ENCODE measurements around the gene LRRC52.
"Not testable (repeated sequence)": the region's sequence is repeated elsewhere in the genome, so short reads cannot be mapped to it uniquely, and the experiment has no call there.

Gene LRRC52

DNA sequence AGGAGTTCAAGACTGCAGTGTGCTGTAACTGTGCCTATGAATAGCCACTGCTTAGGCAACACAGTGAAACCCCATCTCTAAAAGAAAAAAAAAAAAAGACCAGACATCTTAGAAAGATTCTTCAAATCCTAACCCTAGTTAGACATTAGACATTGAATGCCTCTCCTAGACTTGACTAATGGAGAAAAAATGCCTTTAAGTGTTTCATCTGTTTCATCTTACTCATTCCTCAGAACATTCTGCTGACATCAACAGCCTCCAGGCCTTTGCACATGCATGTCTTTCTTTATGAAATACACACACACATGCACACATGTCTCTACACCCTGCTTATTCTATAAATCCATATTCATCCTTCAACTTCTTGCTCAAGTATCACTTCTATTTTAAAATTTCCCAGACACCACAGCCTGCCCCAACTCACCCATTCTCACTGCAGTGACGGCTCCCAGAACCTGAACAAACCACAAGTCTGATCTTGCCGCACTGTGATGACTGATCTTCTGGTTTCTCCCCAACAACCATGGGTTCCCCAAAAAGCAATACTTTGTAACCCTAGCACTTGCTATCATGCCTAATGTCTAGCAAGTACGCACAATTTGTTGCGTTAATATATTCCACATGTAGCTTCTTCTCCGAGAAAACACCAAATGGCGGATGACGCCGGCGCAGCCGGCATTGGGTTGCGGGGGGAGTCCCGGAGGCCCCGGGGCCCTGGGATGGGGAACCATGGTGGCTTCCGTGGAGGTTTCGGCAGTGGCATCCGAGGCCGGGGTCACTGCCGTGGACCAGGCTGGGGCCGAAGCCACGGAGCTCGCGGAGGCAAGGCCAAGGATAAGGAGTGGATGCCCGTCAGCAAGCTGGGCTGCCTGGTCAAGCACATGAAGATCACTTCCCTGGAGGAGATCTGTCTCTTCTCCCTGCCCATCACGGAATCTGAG lies 37.4 kb downstream of the LRRC52 start:
- in situ Hi-C loops (cut with MboI; ENCODE audit: low sequenced_read_pairs) = loop anchor here (10.0 kb wide), 1 partner anchor 466 kb away; no protein-coding TSS in a partner anchor
- Histone ChIP-seq H3K27me3 (ENCODE audit: low read depth) (peaks cover 5% of the 10 kb centered on the region; the same call in 1 of the 2 replicates), H3K4me1 (no peaks in the 10 kb centered on the region), H3K4me3 (no peak overlapping the region), H3K36me3 (replicated peaks) (no peaks in the 10 kb centered on the region), H3K9me3 (no peaks in the 10 kb centered on the region)
- DNase-seq (ENCODE audit: low spot score in 2 of 2) = no peak

DNA sequence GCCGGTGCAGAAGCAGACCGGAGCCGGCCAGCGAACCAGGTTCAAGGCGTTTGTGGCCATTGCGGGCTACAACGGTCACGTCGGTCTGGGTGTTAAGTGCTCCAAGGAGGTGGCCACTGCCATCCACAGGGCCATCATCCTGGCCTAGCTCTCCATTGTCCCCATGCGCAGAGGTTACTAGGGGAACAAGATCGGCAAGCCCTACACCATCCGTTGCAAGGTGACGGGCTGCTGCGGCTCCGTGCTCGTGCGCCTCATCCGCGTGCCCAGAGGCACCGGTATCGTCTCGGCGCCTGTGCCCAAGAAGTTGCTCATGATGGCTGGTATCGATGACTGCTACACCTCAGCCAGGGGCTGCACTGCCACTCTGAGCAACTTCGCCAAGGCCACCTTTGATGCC lies 38.1 kb downstream of the LRRC52 start:
- no peak for DNase-seq (ENCODE audit: low spot score in 2 of 2)
- Histone ChIP-seq H3K4me3 (no peak overlapping the region), H3K9me3 (no peaks in the 10 kb centered on the region), H3K36me3 (replicated peaks) (no peaks in the 10 kb centered on the region), H3K27me3 (ENCODE audit: low read depth) (peaks cover 5% of the 10 kb centered on the region; the same call in 1 of the 2 replicates), H3K4me1 (no peaks in the 10 kb centered on the region)
- in situ Hi-C loops (cut with MboI; ENCODE audit: low sequenced_read_pairs) = loop anchor here (10.0 kb wide), 1 partner anchor 467 kb away; no protein-coding TSS in a partner anchor

DNA sequence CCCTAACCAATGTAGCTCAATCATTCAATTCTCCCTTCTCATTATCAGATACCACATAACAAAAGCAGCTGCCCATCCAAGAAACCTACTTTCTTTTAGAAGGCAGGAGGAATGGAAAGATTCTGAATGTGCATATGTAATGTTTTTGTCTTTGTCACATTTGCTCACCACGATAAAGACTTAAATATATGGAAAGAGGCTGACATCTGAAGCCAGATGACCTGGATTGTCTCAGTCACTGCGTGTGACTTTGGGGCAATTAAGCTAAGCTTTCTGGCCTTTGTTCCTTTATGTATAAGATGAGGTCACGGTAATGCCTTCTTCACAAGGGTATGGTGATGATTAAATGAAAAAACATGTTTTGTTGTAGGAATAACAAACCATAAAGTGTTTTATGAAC lies 42.6 kb downstream of the LRRC52 start:
- Histone ChIP-seq H3K4me1 (no peaks in the 10 kb centered on the region), H3K27me3 (ENCODE audit: low read depth) (peaks cover 17% of the 10 kb centered on the region), H3K4me3 (no peak overlapping the region), H3K9me3 (no peaks in the 10 kb centered on the region), H3K36me3 (replicated peaks) (no peaks in the 10 kb centered on the region)
- no peak for DNase-seq (ENCODE audit: low spot score in 2 of 2)
- in situ Hi-C loops (cut with MboI; ENCODE audit: low sequenced_read_pairs) = loop anchor here (10.0 kb wide), 1 partner anchor 472 kb away; no protein-coding TSS in a partner anchor

GRCh38 chr1:165591391-165591790 lies 47.6 kb downstream of the LRRC52 start:
- not testable (repeated sequence) for DNase-seq (ENCODE audit: low spot score in 2 of 2); H3K4me3 ChIP-seq; H3K36me3 ChIP-seq (replicated peaks); H3K9me3 ChIP-seq; H3K4me1 ChIP-seq
- in situ Hi-C loops (cut with MboI; ENCODE audit: low sequenced_read_pairs) = loop anchor here (5.0 to 10.0 kb wide), 2 partner anchors 189 to 457 kb away; no protein-coding TSS in a partner anchor
- H3K27me3 ChIP-seq (ENCODE audit: low read depth) = peaks cover 53% of the 10 kb centered on the region

DNA sequence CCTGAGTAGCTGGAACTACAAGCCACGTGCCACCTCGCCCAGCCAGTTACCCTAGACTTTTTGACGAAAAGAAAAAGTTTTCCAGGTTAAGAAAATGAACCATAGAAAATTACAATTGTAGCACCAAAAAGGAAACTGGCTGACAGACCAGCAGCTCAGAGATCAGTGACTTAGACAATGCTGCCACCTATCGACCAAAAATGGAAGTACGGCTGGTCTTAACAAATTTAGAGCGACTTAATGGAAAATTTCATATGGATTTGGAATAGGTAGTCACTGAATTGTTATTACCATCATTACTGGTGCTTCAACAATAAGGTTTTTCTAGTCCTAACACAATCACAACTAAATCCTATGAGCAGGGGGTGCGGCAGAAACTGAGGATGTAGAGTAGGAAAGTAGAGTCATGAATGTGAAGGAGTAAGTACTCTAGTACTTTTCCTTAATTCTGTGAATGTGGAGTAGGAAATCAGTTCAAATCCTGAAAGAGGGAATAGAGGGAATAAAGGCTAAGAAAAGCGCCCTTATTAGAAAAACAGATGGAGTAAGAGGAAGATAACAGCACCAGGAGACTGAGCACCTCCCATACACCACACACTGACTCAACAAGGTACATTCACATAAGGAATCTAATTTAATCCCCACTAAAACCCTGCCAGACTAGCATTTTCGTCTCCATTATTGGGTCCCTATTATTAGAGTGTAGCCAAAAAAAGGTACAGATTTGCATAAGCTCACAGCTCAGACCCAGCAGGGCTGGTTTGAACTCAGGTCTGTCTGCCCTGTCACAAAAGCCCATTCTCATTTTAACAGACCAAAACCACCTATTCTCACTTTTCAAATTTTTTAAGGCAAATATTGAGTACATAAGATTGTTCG lies 49.4 kb downstream of the LRRC52 start:
- H3K4me3 ChIP-seq = no peak overlapping the region
- peaks cover 44% of the 10 kb centered on the region for H3K27me3 ChIP-seq (ENCODE audit: low read depth)
- DNase-seq (ENCODE audit: low spot score in 2 of 2) = peak; percentile 33 to 84
- H3K4me1 ChIP-seq = no peaks in the 10 kb centered on the region; the same call in 1 of the 2 replicates
- no peaks in the 10 kb centered on the region for H3K36me3 ChIP-seq (replicated peaks)
- in situ Hi-C loops (cut with MboI; ENCODE audit: low sequenced_read_pairs) = loop anchor here (5.0 to 10.0 kb wide), 2 partner anchors 191 to 458 kb away; no protein-coding TSS in a partner anchor
- no peaks in the 10 kb centered on the region for H3K9me3 ChIP-seq

GRCh38 chr1:165595246-165595938 lies 51.6 kb downstream of the LRRC52 start:
- H3K27me3 ChIP-seq (ENCODE audit: low read depth) = peaks cover 38% of the 10 kb centered on the region
- H3K36me3 ChIP-seq (replicated peaks) = no peaks in the 10 kb centered on the region
- in situ Hi-C loops (cut with MboI; ENCODE audit: low sequenced_read_pairs) = loop anchor here (10.0 kb wide), 1 partner anchor 461 kb away; no protein-coding TSS in a partner anchor
- no peak for DNase-seq (ENCODE audit: low spot score in 2 of 2)
- no peaks in the 10 kb centered on the region for H3K9me3 ChIP-seq
- peaks cover 3% of the 10 kb centered on the region for H3K4me1 ChIP-seq
- no peak overlapping the region for H3K4me3 ChIP-seq

DNA sequence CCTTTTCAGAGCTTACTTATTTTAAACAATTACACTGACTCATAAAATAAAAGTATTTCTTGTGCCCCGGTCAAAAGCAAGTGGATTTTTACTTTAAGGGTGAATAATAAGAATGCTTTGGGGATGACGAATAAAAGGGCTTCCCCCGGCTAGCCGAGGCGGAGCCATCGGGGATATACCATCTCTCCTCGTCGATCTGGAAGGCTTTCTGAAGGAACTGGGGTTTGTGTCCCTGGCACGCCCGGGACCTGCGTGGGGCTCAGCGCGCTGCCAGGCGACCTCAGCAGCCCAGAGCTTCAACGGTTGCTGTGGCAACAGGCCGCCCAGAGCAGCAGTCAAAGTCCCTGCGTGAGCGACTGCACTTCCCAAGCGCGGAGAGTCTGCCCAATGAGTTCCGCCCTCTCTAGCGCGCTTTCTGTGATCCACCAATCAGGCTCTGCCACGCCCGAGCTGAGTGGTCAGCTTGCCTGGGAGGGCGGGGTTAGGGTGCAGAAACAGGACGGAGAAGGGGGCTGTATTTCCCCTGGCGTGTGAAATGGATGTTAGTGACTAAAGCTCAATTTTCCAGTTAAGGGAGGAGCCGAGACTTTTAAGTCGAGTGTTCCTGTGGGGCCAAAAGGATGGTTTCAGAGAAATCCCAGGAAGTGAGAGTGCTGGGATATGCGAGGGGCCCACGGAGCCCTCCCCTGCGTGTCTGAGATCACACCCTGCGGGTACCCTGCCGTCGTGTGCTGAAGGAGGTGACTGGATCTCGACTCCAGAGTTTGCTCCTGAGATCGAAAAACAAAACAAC lies 54.3 kb downstream of the LRRC52 start:
- Histone ChIP-seq H3K36me3 (replicated peaks) (no peaks in the 10 kb centered on the region), H3K27me3 (ENCODE audit: low read depth) (peaks cover 29% of the 10 kb centered on the region), H3K9me3 (no peaks in the 10 kb centered on the region), H3K4me1 (peaks cover 6% of the 10 kb centered on the region), H3K4me3 (peak overlapping the region; percentile 36)
- DNase-seq (ENCODE audit: low spot score in 2 of 2) = peak; percentile 90 to 97
- in situ Hi-C loops (cut with MboI; ENCODE audit: low sequenced_read_pairs) = loop anchor here (10.0 kb wide), 1 partner anchor 463 kb away; no protein-coding TSS in a partner anchor

DNA sequence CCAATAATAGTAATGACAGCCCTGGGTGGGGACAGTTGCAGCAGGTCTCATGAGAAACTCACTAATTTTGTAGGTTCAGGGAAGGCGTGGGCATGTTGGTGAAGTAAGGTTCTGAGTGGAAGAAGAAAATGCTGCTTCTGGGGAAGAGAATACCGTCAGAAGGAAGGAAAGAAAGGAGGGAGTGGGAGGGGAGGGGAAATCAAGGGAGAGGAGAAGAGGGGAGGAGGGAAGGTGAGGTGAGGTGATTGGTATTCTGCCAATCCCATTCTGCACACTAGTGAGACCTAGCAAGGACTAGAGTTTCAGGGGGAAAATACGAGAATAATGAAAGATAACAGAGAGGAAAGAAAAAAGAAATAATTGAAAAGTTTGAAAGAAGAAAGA lies 54.9 kb downstream of the LRRC52 start:
- in situ Hi-C loops (cut with MboI; ENCODE audit: low sequenced_read_pairs) = loop anchor here (10.0 kb wide), 1 partner anchor 464 kb away; no protein-coding TSS in a partner anchor
- DNase-seq (ENCODE audit: low spot score in 2 of 2) = no peak

GRCh38 chr1:165600793-165601192 lies 57.0 kb downstream of the LRRC52 start:
- Histone ChIP-seq H3K27me3 (ENCODE audit: low read depth) (peaks cover 5% of the 10 kb centered on the region), H3K4me3 (no peak overlapping the region), H3K9me3 (no peaks in the 10 kb centered on the region), H3K36me3 (replicated peaks) (no peaks in the 10 kb centered on the region), H3K4me1 (peaks cover 6% of the 10 kb centered on the region)
- in situ Hi-C loops (cut with MboI; ENCODE audit: low sequenced_read_pairs) = loop anchor here (5.0 kb wide), 1 partner anchor 302 kb away; no protein-coding TSS in a partner anchor
- DNase-seq (ENCODE audit: low spot score in 2 of 2) = no peak

More for the DNA sequence above, 54.9 kb downstream of the LRRC52 start:
- Histone ChIP-seq H3K9me3 (no peaks in the 10 kb centered on the region), H3K4me1 (peaks cover 6% of the 10 kb centered on the region), H3K27me3 (ENCODE audit: low read depth) (peaks cover 24% of the 10 kb centered on the region), H3K36me3 (replicated peaks) (no peaks in the 10 kb centered on the region), H3K4me3 (peak overlapping the region; percentile 36)

GRCh38 chr1:165603810-165604209 lies 60.0 kb downstream of the LRRC52 start:
- Histone ChIP-seq H3K27me3 (ENCODE audit: low read depth) (peaks cover 6% of the 10 kb centered on the region; the same call in 1 of the 2 replicates), H3K4me1 (peaks cover 4% of the 10 kb centered on the region), H3K36me3 (replicated peaks) (no peaks in the 10 kb centered on the region), H3K4me3 (no peak overlapping the region), H3K9me3 (no peaks in the 10 kb centered on the region)
- in situ Hi-C loops (cut with MboI; ENCODE audit: low sequenced_read_pairs) = loop anchor here (5.0 kb wide), 1 partner anchor 298 kb away; no protein-coding TSS in a partner anchor
- no peak for DNase-seq (ENCODE audit: low spot score in 2 of 2)

GRCh38 chr1:165605246-165605645 lies 61.4 kb downstream of the LRRC52 start:
- no peak for DNase-seq (ENCODE audit: low spot score in 2 of 2)
- Histone ChIP-seq H3K9me3 (no peaks in the 10 kb centered on the region), H3K4me3 (no peak overlapping the region), H3K27me3 (ENCODE audit: low read depth) (peaks cover 6% of the 10 kb centered on the region; the same call in 1 of the 2 replicates), H3K4me1 (peaks cover 4% of the 10 kb centered on the region), H3K36me3 (replicated peaks) (no peaks in the 10 kb centered on the region)
- in situ Hi-C loops (cut with MboI; ENCODE audit: low sequenced_read_pairs) = no loop called here

GRCh38 chr1:165606676-165607075 lies 62.9 kb downstream of the LRRC52 start:
- DNase-seq (ENCODE audit: low spot score in 2 of 2); H3K4me1 ChIP-seq; H3K36me3 ChIP-seq (replicated peaks); H3K27me3 ChIP-seq (ENCODE audit: low read depth); H3K9me3 ChIP-seq; H3K4me3 ChIP-seq; in situ Hi-C loops (cut with MboI; ENCODE audit: low sequenced_read_pairs): not testable (repeated sequence)

All from HAP-1 (cell line).